ENCODE measurements around the gene ERRFI1. TPM values are rescaled to one million over a fixed set of nuclear protein-coding genes. Genes with fewer than 3 reads are reported as not detected.
"Not testable (repeated sequence)": the region's sequence is repeated elsewhere in the genome, so short reads cannot be mapped to it uniquely, and the experiment has no call there.

ERRFI1 gene
- total RNA-seq, 2 experiments from 2014 or later: 0.94 to 1.4 TPM

DNA sequence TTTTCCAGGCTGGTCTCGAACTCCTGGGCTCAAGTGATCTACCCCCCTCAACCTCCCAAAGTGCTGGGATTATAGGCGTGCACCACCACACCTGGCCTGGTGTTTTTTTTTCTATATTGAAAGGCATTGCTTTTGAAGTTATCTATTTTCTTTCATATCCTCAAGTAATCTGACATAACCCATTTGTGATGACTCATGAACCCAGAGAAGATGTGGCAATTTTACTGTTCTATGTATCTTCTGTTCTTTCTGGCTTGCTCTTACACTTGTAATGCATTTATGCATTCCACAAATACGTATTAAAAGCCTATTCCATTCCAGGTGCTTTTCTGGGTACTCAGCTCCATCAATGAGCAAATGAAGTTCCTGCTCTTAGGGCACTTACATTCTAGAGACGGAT, 29.9 kb upstream of the ERRFI1 start:
- DNase-seq (no peak), ATAC-seq (ENCODE audit: low read depth) (no peak)
- H3K36me3 Mint-ChIP-seq: no peaks in the 10 kb centered on the region
- H3K27me3 Mint-ChIP-seq: peaks cover 18% of the 10 kb centered on the region
- POLR2A ChIA-PET: no interaction called here
- H3K9me3 Mint-ChIP-seq: no peaks in the 10 kb centered on the region
- no peak overlapping the region for H3K27ac Mint-ChIP-seq
- no peak overlapping the region for H3K4me3 Mint-ChIP-seq
- H3K4me1 Mint-ChIP-seq: peaks cover 3% of the 10 kb centered on the region

DNA sequence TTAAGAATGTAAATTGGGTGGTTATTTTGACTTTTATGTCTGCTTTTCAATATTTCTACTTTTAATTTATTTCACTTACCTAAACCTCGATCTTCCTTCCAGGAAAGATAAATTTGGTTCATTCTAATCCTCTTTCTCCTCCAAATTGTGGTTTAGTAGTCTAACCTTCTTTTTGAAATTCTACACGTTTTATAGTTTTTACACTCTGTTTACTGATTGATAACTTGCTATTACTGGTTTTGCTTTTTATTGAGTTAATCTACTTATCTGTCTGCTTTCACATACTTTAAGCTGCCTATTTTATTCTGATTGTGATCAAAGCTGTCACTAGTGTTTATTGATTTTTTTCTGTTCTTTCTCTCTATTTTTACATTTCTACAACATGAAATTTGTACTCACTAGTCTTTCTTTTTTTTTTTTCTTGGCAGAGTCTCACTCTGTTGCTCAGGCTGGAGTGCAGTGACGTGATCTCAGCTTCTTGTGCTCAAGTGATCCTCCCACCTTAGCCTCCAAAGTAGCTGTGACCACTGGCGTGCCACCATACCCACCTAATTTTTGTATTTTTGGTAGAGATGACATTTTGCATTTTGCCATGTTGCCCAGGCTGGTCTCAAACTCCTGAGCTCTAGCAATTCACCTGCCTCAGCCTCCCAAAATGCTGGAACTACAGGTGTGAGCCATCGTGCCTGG, 27.9 kb upstream of the ERRFI1 start:
- H3K4me1 Mint-ChIP-seq: peaks cover 3% of the 10 kb centered on the region
- H3K4me3 Mint-ChIP-seq: no peak overlapping the region
- H3K36me3 Mint-ChIP-seq: no peaks in the 10 kb centered on the region
- DNase-seq (no peak), ATAC-seq (ENCODE audit: low read depth) (no peak)
- no peaks in the 10 kb centered on the region for H3K9me3 Mint-ChIP-seq
- POLR2A ChIA-PET: no interaction called here
- H3K27ac Mint-ChIP-seq: no peak overlapping the region
- peaks cover 16% of the 10 kb centered on the region for H3K27me3 Mint-ChIP-seq

DNA sequence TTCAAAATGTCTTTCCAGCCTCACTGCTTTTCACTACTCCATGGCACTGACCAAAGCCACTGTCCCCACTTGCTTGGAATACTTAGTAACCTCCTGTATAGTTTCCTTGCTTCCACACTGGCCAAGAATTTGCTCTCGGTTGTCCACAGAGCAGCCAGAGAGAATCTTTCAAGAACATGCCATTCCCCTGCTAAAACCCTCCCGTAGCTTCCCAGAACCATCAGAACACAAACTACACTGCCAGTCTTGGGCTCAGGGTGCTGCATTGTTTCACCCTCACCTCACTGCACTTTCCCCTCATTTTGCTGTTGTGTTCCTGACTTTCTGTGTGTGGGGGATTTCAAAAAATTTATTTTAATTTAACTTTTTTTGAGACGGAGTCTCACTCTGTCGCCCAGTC, 25.5 kb upstream of the ERRFI1 start:
- no peak for ATAC-seq (ENCODE audit: low read depth)
- Mint-ChIP-seq H3K4me1 (peaks cover 2% of the 10 kb centered on the region), H3K27ac (no peak overlapping the region), H3K36me3 (no peaks in the 10 kb centered on the region), H3K9me3 (no peaks in the 10 kb centered on the region), H3K4me3 (no peak overlapping the region), H3K27me3 (peaks cover 23% of the 10 kb centered on the region)
- POLR2A ChIA-PET: no interaction called here
- no peak for DNase-seq

DNA sequence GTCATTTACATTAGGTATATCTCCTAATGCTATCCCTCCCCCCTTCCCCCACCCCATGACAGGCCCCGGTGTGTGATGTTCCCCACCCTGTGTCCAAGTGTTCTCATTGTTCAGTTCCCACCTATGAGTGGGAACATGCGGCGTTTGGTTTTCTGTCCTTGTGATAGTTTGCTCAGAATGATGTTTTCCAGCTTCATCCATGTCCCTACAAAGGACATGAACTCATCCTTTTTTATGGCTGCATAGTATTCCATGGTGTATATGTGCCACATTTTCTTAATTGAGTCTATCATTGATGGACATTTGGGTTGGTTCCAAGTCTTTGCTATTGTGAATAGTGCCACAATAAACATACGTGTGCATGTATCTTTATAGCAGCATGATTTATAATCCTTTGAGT, 23.1 kb upstream of the ERRFI1 start:
- DNase-seq; H3K36me3 Mint-ChIP-seq; H3K4me3 Mint-ChIP-seq; H3K4me1 Mint-ChIP-seq; H3K9me3 Mint-ChIP-seq; H3K27ac Mint-ChIP-seq; ATAC-seq (ENCODE audit: low read depth); POLR2A ChIA-PET: not testable (repeated sequence)
- H3K27me3 Mint-ChIP-seq: peaks cover 29% of the 10 kb centered on the region

DNA sequence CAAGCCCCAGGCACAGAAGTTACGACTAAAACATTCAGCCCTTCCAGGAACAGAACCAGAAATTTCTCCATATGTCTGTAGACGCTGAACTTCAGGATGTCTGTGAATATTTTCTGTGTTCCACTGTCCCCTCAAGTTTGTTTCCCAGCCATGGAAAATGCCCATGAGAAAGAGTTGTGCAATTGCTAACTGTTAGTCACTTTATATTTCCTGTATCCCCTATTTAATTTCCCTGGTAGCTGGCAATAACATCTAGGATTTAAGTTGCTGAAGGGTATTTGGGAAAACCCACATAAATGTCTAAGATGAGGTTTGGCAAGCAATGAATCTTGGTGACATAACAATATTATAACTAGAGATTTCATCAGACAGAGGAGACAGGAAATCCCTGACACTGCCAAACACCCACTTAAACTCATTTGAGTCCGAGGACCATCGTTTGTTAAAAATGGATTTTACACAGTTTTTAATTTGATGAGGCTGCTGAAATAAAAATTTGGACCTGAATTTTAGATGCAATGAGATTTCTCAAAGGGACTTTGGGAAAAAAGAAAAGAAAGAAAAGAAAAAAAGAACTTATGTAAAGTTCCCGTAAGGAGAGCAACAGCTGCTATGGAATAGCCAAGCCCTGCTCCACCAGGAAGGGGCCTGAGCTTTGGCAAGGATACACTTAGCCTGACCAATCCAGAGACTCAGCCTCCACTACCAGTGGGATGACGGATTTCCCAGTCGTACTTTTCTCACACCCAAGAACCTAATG, 21.8 kb upstream of the ERRFI1 start:
- POLR2A ChIA-PET: no interaction called here
- no peak overlapping the region for H3K4me3 Mint-ChIP-seq
- H3K9me3 Mint-ChIP-seq: no peaks in the 10 kb centered on the region
- DNase-seq (no peak), ATAC-seq (ENCODE audit: low read depth) (no peak)
- no peaks in the 10 kb centered on the region for H3K4me1 Mint-ChIP-seq
- no peaks in the 10 kb centered on the region for H3K36me3 Mint-ChIP-seq
- H3K27me3 Mint-ChIP-seq: peaks cover 22% of the 10 kb centered on the region
- no peak overlapping the region for H3K27ac Mint-ChIP-seq

DNA sequence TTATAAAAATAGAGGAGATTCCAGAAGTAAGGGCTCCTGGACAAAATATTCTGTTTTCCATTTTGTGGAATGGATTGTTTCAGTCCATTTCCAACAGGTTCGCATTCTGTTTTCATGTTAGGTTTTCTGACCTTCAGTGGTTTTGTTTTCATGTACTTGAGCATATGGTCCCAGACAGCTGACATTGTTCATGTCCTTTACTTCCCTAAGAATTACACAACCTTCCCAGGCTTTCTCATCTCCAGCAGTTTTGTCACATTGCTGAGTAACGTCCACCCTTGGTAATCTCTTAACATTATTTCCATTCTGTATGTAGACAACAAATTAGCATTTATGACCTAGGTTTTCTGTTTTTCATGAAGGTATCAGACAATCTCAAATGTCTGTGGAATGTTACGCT, 21.0 kb upstream of the ERRFI1 start:
- Mint-ChIP-seq H3K36me3 (peaks cover 1% of the 10 kb centered on the region), H3K4me1 (no peaks in the 10 kb centered on the region), H3K27me3 (peaks cover 23% of the 10 kb centered on the region), H3K27ac (no peak overlapping the region), H3K9me3 (peaks cover under 1% of the 10 kb centered on the region), H3K4me3 (no peak overlapping the region)
- DNase-seq: no peak
- POLR2A ChIA-PET: no interaction called here
- ATAC-seq (ENCODE audit: low read depth): no peak

DNA sequence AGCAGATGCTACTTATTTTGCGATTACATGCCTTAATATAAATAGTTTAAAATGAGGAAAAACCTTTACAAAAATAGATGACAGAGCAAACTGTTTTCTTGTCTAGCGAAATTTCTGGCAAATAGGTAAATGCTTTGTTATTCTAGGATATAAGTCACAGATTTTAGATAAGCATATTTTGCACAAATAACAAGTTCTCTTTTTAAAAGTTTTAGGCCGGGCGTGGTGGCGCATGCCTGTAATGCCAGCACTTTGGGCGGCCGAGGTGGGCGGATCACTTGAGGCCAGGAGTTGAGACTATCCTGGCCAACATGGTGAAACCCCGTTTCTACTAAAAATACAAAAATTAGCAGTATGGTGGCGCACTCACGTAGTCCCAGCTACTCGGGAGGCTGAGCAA, 20.3 kb upstream of the ERRFI1 start:
- peaks cover 1% of the 10 kb centered on the region for H3K9me3 Mint-ChIP-seq
- DNase-seq (no peak), ATAC-seq (ENCODE audit: low read depth) (no peak)
- POLR2A ChIA-PET: no interaction called here
- no peak overlapping the region for H3K27ac Mint-ChIP-seq
- H3K27me3 Mint-ChIP-seq: peaks cover 22% of the 10 kb centered on the region
- H3K36me3 Mint-ChIP-seq: peaks cover 2% of the 10 kb centered on the region
- no peak overlapping the region for H3K4me3 Mint-ChIP-seq
- no peaks in the 10 kb centered on the region for H3K4me1 Mint-ChIP-seq

DNA sequence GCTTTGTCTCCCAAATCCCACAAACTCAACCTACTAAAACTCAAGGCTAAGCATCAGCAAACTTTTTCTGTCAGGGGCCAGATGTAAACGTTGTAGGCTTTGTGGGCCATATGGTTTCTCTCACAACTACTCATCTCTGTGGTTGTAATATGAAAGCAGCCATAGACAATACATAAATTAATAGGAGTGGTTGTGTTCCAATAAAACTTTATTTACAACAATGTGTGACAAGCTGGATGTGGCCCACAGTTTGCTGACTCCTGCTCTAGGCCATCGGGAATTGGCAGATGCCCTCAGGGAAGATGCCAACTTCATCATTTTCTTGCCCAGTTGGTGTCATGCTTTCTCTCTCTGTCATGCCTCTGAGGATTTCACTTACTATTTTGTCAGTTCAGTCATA, 17.5 kb upstream of the ERRFI1 start:
- POLR2A ChIA-PET: no interaction called here
- ATAC-seq (ENCODE audit: low read depth) (no peak), DNase-seq (no peak)
- peaks cover 1% of the 10 kb centered on the region for H3K9me3 Mint-ChIP-seq
- no peak overlapping the region for H3K27ac Mint-ChIP-seq
- H3K36me3 Mint-ChIP-seq: peaks cover 2% of the 10 kb centered on the region
- H3K27me3 Mint-ChIP-seq: peaks cover 27% of the 10 kb centered on the region
- H3K4me3 Mint-ChIP-seq: no peak overlapping the region
- no peaks in the 10 kb centered on the region for H3K4me1 Mint-ChIP-seq

DNA sequence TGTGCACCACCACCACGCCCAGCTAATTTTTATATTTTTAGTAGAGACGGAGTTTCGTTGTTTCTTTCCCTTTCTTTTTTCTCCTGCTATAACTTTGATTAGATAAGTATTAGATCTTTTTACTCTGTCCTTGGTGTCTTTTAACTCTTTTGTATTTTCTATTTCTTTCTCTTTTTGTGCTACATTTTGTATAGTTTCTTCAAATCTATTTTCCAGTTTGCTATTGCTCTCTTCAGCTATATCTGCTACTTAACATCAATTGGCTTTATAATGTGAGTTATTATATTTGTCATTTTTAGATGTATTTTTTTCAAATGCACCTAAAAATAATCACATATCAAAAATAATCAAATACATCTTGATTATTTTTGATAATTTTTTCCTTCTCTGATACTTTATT, 16.0 kb upstream of the ERRFI1 start:
- H3K36me3 Mint-ChIP-seq: peaks cover 2% of the 10 kb centered on the region
- H3K9me3 Mint-ChIP-seq: peaks cover 1% of the 10 kb centered on the region
- no peak for DNase-seq
- POLR2A ChIA-PET: no interaction called here
- H3K27me3 Mint-ChIP-seq: peaks cover 20% of the 10 kb centered on the region
- H3K4me3 Mint-ChIP-seq: no peak overlapping the region
- no peaks in the 10 kb centered on the region for H3K4me1 Mint-ChIP-seq
- ATAC-seq (ENCODE audit: low read depth): no peak
- H3K27ac Mint-ChIP-seq: no peak overlapping the region

DNA sequence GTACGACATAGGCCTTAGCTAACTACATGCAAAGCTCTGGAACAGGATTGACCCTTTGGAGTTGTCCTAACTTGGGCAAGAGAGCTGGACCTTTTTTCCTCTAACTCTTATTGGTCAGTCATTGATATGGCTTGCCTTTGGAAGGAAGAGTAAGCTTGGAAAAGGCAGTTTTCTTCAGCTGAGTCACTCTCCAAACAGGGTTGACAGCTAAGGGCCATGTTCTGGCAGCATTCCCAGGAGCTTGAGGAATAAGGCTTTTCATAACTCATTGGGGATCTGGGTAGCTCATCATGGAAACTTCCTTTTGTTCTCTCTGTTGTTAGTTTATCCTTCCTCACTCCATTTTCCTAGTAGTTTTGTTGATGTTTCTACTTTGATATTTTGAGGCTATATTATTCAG, 14.5 kb upstream of the ERRFI1 start:
- POLR2A ChIA-PET: no interaction called here
- Mint-ChIP-seq H3K27ac (no peak overlapping the region), H3K4me1 (no peaks in the 10 kb centered on the region), H3K4me3 (no peak overlapping the region), H3K9me3 (peaks cover 1% of the 10 kb centered on the region), H3K27me3 (peaks cover 8% of the 10 kb centered on the region), H3K36me3 (peaks cover 2% of the 10 kb centered on the region)
- ATAC-seq (ENCODE audit: low read depth): no peak
- no peak for DNase-seq

DNA sequence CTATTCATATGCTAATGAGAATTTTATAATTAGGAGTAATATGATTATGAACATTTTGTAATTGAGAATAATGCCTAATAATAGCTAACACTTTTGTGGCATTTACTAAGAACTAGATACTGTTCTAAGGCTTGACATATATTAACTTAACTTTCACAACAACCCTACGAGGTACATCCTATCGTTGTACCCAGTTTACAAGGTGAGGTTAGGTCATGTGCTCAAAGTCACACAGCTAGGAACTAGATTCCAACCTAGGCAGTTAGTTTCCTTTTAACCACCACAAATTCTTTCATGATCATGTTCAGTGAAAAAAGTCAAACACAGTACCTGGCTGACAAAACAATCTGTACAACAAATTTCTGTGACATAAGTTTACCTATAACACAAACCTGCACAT, 13.0 kb upstream of the ERRFI1 start:
- Mint-ChIP-seq H3K27me3 (peaks cover 8% of the 10 kb centered on the region), H3K9me3 (peaks cover 1% of the 10 kb centered on the region), H3K4me1 (no peaks in the 10 kb centered on the region), H3K27ac (no peak overlapping the region), H3K36me3 (peaks cover 2% of the 10 kb centered on the region), H3K4me3 (no peak overlapping the region)
- POLR2A ChIA-PET: no interaction called here
- DNase-seq: no peak
- no peak for ATAC-seq (ENCODE audit: low read depth)

DNA sequence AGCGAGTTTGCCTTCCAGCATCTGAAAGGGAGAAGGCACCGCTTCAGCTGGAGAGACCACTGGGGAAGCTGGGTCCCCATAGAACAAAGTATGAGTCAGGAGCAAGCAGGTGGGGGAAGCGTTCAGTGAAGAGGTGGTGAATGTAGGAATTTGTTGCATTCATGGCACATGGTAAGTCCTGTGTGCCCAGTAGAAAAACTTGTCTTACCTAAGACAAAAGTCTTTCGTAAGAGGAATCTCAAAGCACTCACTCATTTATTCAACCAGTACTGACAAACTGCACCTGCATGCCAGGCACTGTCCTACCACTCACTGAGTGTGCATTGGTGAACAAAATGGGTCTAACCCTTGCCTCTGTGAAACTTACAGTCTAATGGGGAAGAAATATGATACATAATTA, 9.2 kb upstream of the ERRFI1 start:
- DNase-seq (no peak), ATAC-seq (ENCODE audit: low read depth) (no peak)
- Mint-ChIP-seq H3K4me1 (peaks cover 3% of the 10 kb centered on the region), H3K27ac (no peak overlapping the region), H3K36me3 (no peaks in the 10 kb centered on the region), H3K9me3 (no peaks in the 10 kb centered on the region), H3K4me3 (no peak overlapping the region), H3K27me3 (peaks cover 5% of the 10 kb centered on the region)
- POLR2A ChIA-PET: no interaction called here

DNA sequence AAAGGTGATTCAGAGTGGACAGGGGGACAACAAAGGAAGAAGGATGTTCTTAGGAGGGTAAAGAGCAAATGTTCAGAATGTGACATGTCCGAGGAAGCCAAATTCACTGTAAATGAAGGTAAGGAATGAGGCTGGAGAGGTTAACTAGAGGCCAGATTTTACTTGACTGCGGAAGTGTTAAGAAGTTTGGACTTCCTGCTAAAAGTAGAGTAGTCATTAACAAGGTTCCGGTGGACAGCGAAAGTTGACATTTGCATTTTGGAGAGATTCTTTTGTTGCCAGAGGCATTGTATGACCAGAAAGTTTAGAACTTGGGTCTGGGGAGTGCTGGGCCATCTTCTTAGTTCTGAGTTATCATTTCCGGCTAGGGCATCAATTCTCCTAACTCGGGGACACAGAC, 7.2 kb upstream of the ERRFI1 start:
- H3K27ac Mint-ChIP-seq: no peak overlapping the region
- ATAC-seq (ENCODE audit: low read depth): no peak
- H3K9me3 Mint-ChIP-seq: no peaks in the 10 kb centered on the region
- no peaks in the 10 kb centered on the region for H3K36me3 Mint-ChIP-seq
- peaks cover 3% of the 10 kb centered on the region for H3K4me1 Mint-ChIP-seq
- H3K4me3 Mint-ChIP-seq: no peak overlapping the region
- POLR2A ChIA-PET: no interaction called here
- no peak for DNase-seq
- peaks cover 9% of the 10 kb centered on the region for H3K27me3 Mint-ChIP-seq

DNA sequence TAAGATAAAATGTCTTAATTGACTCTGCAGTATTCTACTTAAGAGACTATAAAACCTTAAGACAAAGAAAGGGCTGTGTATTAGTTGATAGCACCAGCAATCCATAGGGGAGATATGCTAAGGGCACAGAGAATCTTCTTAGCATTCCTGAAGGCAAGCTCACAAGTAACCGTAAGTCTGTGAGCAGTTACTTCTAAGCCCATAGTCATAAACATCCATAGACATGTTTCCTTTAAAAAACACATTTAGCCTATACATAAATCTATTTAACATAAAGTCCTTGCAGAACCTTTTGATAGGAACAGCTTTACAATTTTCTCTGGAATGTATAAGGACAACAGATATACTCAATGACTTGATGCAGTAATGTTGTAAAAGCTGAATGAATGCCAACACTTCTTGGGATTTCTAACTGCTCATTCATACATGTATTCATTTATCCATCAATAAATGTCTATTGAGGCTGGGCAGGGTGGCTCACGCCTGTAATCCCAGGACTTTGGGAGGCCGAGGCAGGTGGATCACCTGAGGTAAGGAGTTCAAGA, 6.3 kb upstream of the ERRFI1 start:
- POLR2A ChIA-PET: no interaction called here
- ATAC-seq (ENCODE audit: low read depth): no peak
- Mint-ChIP-seq H3K9me3 (no peaks in the 10 kb centered on the region), H3K27me3 (peaks cover 17% of the 10 kb centered on the region), H3K36me3 (no peaks in the 10 kb centered on the region), H3K4me1 (peaks cover 3% of the 10 kb centered on the region), H3K27ac (no peak overlapping the region), H3K4me3 (no peak overlapping the region)
- DNase-seq: no peak
